HepG2 (cell line): ENCODE data around the gene FPGS. TPM values are rescaled to one million over a fixed set of nuclear protein-coding genes. Genes with fewer than 3 reads are reported as not detected.

Source experiments
- ARHGAP35 ChIP-seq: sonication (generic); formaldehyde crosslinking; IDR thresholded peaks from 2 replicates; pipeline ENCODE4 v1.9.0; 2022; ENCODE audit warnings: mild to moderate bottlenecking, inconsistent platforms, moderate library complexity, missing genetic modification reagents, borderline replicate concordance
- DR1 ChIP-seq: sonication (generic); formaldehyde crosslinking; IDR thresholded peaks from 2 replicates; pipeline ENCODE4 v1.8.0; 2021; ENCODE audit warnings: mild to moderate bottlenecking, missing genetic modification reagents, inconsistent platforms
- ELF1 ChIP-seq: sonication (generic); formaldehyde crosslinking; IDR thresholded peaks from 2 replicates; pipeline ENCODE4 v1.4.0; 2020; ENCODE audit warnings: missing genetic modification reagents
- ELK4 ChIP-seq: sonication (generic); formaldehyde crosslinking; IDR thresholded peaks from 2 replicates; pipeline ENCODE4 v1.9.0; 2021; ENCODE audit warnings: missing genetic modification reagents, borderline replicate concordance
- FOXO1 ChIP-seq: sonication (generic); formaldehyde crosslinking; IDR thresholded peaks from 2 replicates; pipeline ENCODE4 v1.4.0; 2020; ENCODE audit warnings: missing genetic modification reagents
- GLMP ChIP-seq: sonication (generic); formaldehyde crosslinking; IDR thresholded peaks from 2 replicates; pipeline ENCODE4 v1.9.0; 2021; ENCODE audit warnings: missing genetic modification reagents, mild to moderate bottlenecking, borderline replicate concordance
- HHEX ChIP-seq: IDR thresholded peaks from 2 replicates; pipeline ENCODE4 v1.6.1; 2016; ENCODE audit warnings: control low read depth
- HOXA5 ChIP-seq: sonication (generic); formaldehyde crosslinking; IDR thresholded peaks from 2 replicates; pipeline ENCODE4 v1.4.0; 2020; ENCODE audit warnings: missing genetic modification reagents
- IKZF1 ChIP-seq: fragments of 450-650 bp; IDR thresholded peaks from 2 replicates; pipeline ENCODE4 v1.7.1; 2016
- MAF1 ChIP-seq: sonication (generic); formaldehyde crosslinking; IDR thresholded peaks from 2 replicates; pipeline ENCODE4 v1.5.0; 2020; ENCODE audit warnings: missing genetic modification reagents, borderline replicate concordance
- NRL ChIP-seq: sonication (generic); formaldehyde crosslinking; IDR thresholded peaks from 2 replicates; pipeline ENCODE4 v1.5.0; 2020; ENCODE audit warnings: missing genetic modification reagents, mild to moderate bottlenecking, moderate library complexity, borderline replicate concordance
- REXO4 ChIP-seq: sonication (generic); formaldehyde crosslinking; IDR thresholded peaks from 2 replicates; pipeline ENCODE4 v1.8.0; 2022; ENCODE audit warnings: missing genetic modification reagents, mild to moderate bottlenecking, borderline replicate concordance
- RFXAP ChIP-seq: sonication (generic); formaldehyde crosslinking; IDR thresholded peaks from 2 replicates; pipeline ENCODE4 v1.4.0; 2020; ENCODE audit warnings: missing genetic modification reagents, borderline replicate concordance
- TIGD3 ChIP-seq: sonication (generic); formaldehyde crosslinking; IDR thresholded peaks from 2 replicates; pipeline ENCODE4 v1.5.1; 2020; ENCODE audit warnings: mild to moderate bottlenecking, missing genetic modification reagents, borderline replicate concordance
- TRIM24 ChIP-seq: sonication (generic); formaldehyde crosslinking; IDR thresholded peaks from 2 replicates; pipeline ENCODE4 v1.8.0; 2022; ENCODE audit warnings: mild to moderate bottlenecking, missing genetic modification reagents
- U2AF1 ChIP-seq: fragments of 200-400 bp; formaldehyde crosslinking; optimal IDR thresholded peaks from 2 replicates; pipeline ENCODE3; 2017; ENCODE audit warnings: mild to moderate bottlenecking, low read depth, low read length
- YEATS4 ChIP-seq: sonication (generic); formaldehyde crosslinking; IDR thresholded peaks from 2 replicates; pipeline ENCODE4 v1.4.0; 2020; ENCODE audit warnings: missing genetic modification reagents, borderline replicate concordance
- ZBTB21 ChIP-seq: sonication (generic); formaldehyde crosslinking; IDR thresholded peaks from 2 replicates; pipeline ENCODE4 v1.4.0; 2020; ENCODE audit warnings: missing genetic modification reagents
- ZNF335 ChIP-seq: sonication (generic); formaldehyde crosslinking; IDR thresholded peaks from 2 replicates; pipeline ENCODE4 v1.4.0; 2020; ENCODE audit warnings: missing genetic modification reagents
- ZNF512 ChIP-seq: sonication (generic); formaldehyde crosslinking; IDR thresholded peaks from 2 replicates; pipeline ENCODE4 v1.4.0; 2020; ENCODE audit warnings: mild to moderate bottlenecking, missing genetic modification reagents
- ZNF563 ChIP-seq: sonication (generic); formaldehyde crosslinking; IDR thresholded peaks from 2 replicates; pipeline ENCODE4 v1.8.0; 2022; ENCODE audit warnings: mild to moderate bottlenecking, moderate library complexity, missing genetic modification reagents
- ZNF577 ChIP-seq: sonication (generic); formaldehyde crosslinking; IDR thresholded peaks from 2 replicates; pipeline ENCODE4 v1.4.0; 2020; ENCODE audit warnings: mild to moderate bottlenecking, low read depth, missing genetic modification reagents, borderline replicate concordance
- ZNF580 ChIP-seq: IDR thresholded peaks from 2 replicates; pipeline ENCODE4 v1.6.1; 2016; ENCODE audit warnings: low read depth, borderline replicate concordance
- ZNF615 ChIP-seq: sonication (generic); formaldehyde crosslinking; IDR thresholded peaks from 2 replicates; pipeline ENCODE4 v1.5.0; 2020; ENCODE audit warnings: mild to moderate bottlenecking, missing genetic modification reagents, borderline replicate concordance
- ZNF691 ChIP-seq: sonication (generic); formaldehyde crosslinking; IDR thresholded peaks from 2 replicates; pipeline ENCODE4 v1.4.0; 2020; ENCODE audit warnings: missing genetic modification reagents, low read depth, mild to moderate bottlenecking, borderline replicate concordance
- polyA plus RNA-seq, 8 experiments: library from polyadenylated mRNA; depleted of rRNA in 3 of 8; stranded (reverse) in 7 of 8; unstranded in 1 of 8; fragments of >200 nt; fragmentation: Illumina TruSeq in 4 of 8; extraction: Trizol in 4 of 8; gene quantifications; 2 replicates each; pipeline versions ENCODE4 v1.2.1 to v1.2.3, GENCODE V29; 2011 to 2016; ENCODE audit warnings: low read depth in 4 of 8, missing spikeins in 1 of 8, mixed read lengths in 1 of 8; ENCODE audit not compliant: insufficient read depth in 1 of 8
- total RNA-seq, 5 experiments: library from RNA; depleted of rRNA; stranded (reverse); fragments of >200 nt; fragmentation: Illumina TruSeq; extraction: Trizol; gene quantifications; 2 replicates each; pipeline ENCODE4 v1.2.3, GENCODE V29; 2016; ENCODE audit warnings: low read depth in 1 of 5

Gene FPGS
- total and polyA plus RNA-seq, 2 of the 13 experiments (the other 11 are each of a cell fraction or from before 2014, with no cell fraction given): 35.6 to 36.8 TPM

GRCh38 chr9:127770905-127771569 is 31.6 kb upstream of the FPGS start (continued):
- no peak for TF ChIP-seq MAF1 (CRISPR knock-in tag)
- no peak for TF ChIP-seq TRIM24 (CRISPR knock-in tag)
- TF ChIP-seq ZNF577 (CRISPR knock-in tag): no peak
- no peak for TF ChIP-seq NRL (CRISPR knock-in tag)
- TF ChIP-seq ZNF512 (CRISPR knock-in tag): no peak
- no peak for TF ChIP-seq HHEX
- TF ChIP-seq IKZF1: no peak
- TF ChIP-seq YEATS4 (CRISPR knock-in tag): no peak
- TF ChIP-seq ELK4 (CRISPR knock-in tag): no peak
- TF ChIP-seq ARHGAP35 (CRISPR knock-in tag): no peak
- no peak for TF ChIP-seq ZNF691 (CRISPR knock-in tag)
- TF ChIP-seq GLMP: no peak
- no peak for TF ChIP-seq REXO4 (CRISPR knock-in tag)
- TF ChIP-seq ZNF335 (CRISPR knock-in tag): no peak
- TF ChIP-seq ZNF563: no peak
- no peak for TF ChIP-seq ZNF615 (CRISPR knock-in tag)
- no peak for TF ChIP-seq ZBTB21 (CRISPR knock-in tag)
- TF ChIP-seq RFXAP (CRISPR knock-in tag): no peak
- no peak for TF ChIP-seq FOXO1 (CRISPR knock-in tag)
- TF ChIP-seq TIGD3 (CRISPR knock-in tag): no peak
- TF ChIP-seq ZNF580 (CRISPR knock-in tag): peak; percentile 48; the same call in 1 of the 2 replicates
- TF ChIP-seq ELF1: no peak
- no peak for TF ChIP-seq U2AF1
- peak; percentile 99 for TF ChIP-seq HOXA5 (CRISPR knock-in tag)
- TF ChIP-seq DR1 (CRISPR knock-in tag): no peak
